Measurements from ENCODE around the gene NEK11. TPM values are rescaled to one million over a fixed set of nuclear protein-coding genes. Genes with fewer than 3 reads are reported as not detected.

NEK11 gene
- total and polyA plus RNA-seq, 2 donors (not counting 3 experiments of a cell fraction or from before 2014, with no cell fraction given): 1.7 to 4.3 TPM

- FAIRE-seq (no peak), DNase-seq (ENCODE audit: low read depth, low spot score) (peak; percentile 27)
- POLR2A ChIA-PET: no interaction called here
- peak overlapping the region; percentile 58 for H3K9ac ChIP-seq (replicated peaks; ENCODE audit: extremely low read depth, insufficient read depth, low read length)
- dilution Hi-C loops (cut with MboI; ENCODE audit: extremely low pct_ligation_motif_present, low sequenced_read_pairs) (no loop called here), intact Hi-C loops (cut with micrococcal nuclease) (loop anchor here (1.0 to 10.0 kb wide), 5 partner anchors 14 to 1027 kb away; partner anchors contain the start of genes ASTE1, ATP2C1, DNAJC13 and MRPL3)
- no peaks in the 10 kb centered on the region for H3K9me1 ChIP-seq (replicated peaks; ENCODE audit: control insufficient read depth, extremely low read depth, insufficient read depth, low read length)
- TF ChIP-seq MYC (IDR thresholded peaks at IDR 0.05; ENCODE audit: low read depth, low read length) (no peak), POLR2A (IDR thresholded peaks at IDR 0.05; ENCODE audit: low read depth, low read length) (peak; percentile 26), GATA2 (IDR thresholded peaks at IDR 0.05; ENCODE audit: insufficient read depth, insufficient read length, low read depth, low read length) (no peak), MAX (IDR thresholded peaks at IDR 0.05; ENCODE audit: insufficient read depth, insufficient read length) (no peak)
- H2AFZ ChIP-seq (ENCODE audit: low read depth, low read length): no peak overlapping the region
- H3K4me3 ChIP-seq (replicated peaks in 1 of 3; ENCODE audit: insufficient read depth in 1 of 3, low read depth in 1 of 3, low read length in 3 of 3): no peak overlapping the region
- H3K4me1 ChIP-seq (ENCODE audit: control insufficient read depth, extremely low read depth, insufficient read depth, low read length): peaks cover 49% of the 10 kb centered on the region
- BruUV-seq (replicated peaks): TSS peak; percentile 92
- no peaks in the 10 kb centered on the region for H3K27me3 ChIP-seq (ENCODE audit: control insufficient read depth in 2 of 2, insufficient read depth in 2 of 2, low read length in 2 of 2)
- H3K9me3 ChIP-seq (replicated peaks; ENCODE audit: control insufficient read depth, insufficient read depth, low read length): no peaks in the 10 kb centered on the region
- no peaks in the 10 kb centered on the region for H4K20me1 ChIP-seq (replicated peaks; ENCODE audit: control insufficient read depth, extremely low read depth, insufficient read depth, low read length)
- H3K36me3 ChIP-seq (ENCODE audit: control insufficient read depth in 2 of 2, extremely low read depth in 1 of 2, insufficient read depth in 2 of 2, low read length in 2 of 2): peaks cover 0 to 7% of the 10 kb centered on the region in 2 experiments
- peak overlapping the region; percentile 73 for H3K4me2 ChIP-seq (ENCODE audit: insufficient read depth, low read length)
- peak overlapping the region; percentile 85 for H3K27ac ChIP-seq (ENCODE audit: insufficient read depth, low read depth, low read length)
- CTCF ChIA-PET: no interaction called here
- H3K79me2 ChIP-seq (ENCODE audit: control insufficient read depth, insufficient read depth, low read length): peaks cover 4% of the 10 kb centered on the region
Observed at GRCh38 chr3:131387796-131388489, 361.3 kb downstream of the NEK11 start.

- H3K9me3 ChIP-seq (replicated peaks; ENCODE audit: control insufficient read depth, insufficient read depth, low read length): no peaks in the 10 kb centered on the region
- ChIA-PET POLR2A (no interaction called here), CTCF (no interaction called here)
- FAIRE-seq: peak; percentile 94
- no peaks in the 10 kb centered on the region for H3K79me2 ChIP-seq (ENCODE audit: control insufficient read depth, insufficient read depth, low read length)
- no peaks in the 10 kb centered on the region for H4K20me1 ChIP-seq (replicated peaks; ENCODE audit: control insufficient read depth, extremely low read depth, insufficient read depth, low read length)
- BruUV-seq (replicated peaks): no TSS peak
- dilution Hi-C loops (cut with MboI; ENCODE audit: extremely low pct_ligation_motif_present, low sequenced_read_pairs): no loop called here
- peak; percentile 83 for DNase-seq (ENCODE audit: low read depth, low spot score)
- TF ChIP-seq EZH2 (IDR thresholded peaks at IDR 0.05; ENCODE audit: borderline replicate concordance, low read depth, low read length, severe bottlenecking) (no peak), POLR2AphosphoS5 (IDR thresholded peaks at IDR 0.05; ENCODE audit: insufficient read depth, low read depth, low read length) (peak; percentile 57), GATA2 (IDR thresholded peaks at IDR 0.05; ENCODE audit: insufficient read depth, insufficient read length, low read depth, low read length) (peak; percentile 57), FOS (IDR thresholded peaks at IDR 0.05; ENCODE audit: borderline replicate concordance, insufficient read depth, low read length) (peak; percentile 75), POLR2A (IDR thresholded peaks at IDR 0.05; ENCODE audit: low read depth, low read length) (no peak), JUN (IDR thresholded peaks at IDR 0.05; ENCODE audit: borderline replicate concordance, insufficient read depth, insufficient read length, low read depth) (peak; percentile 85)
- TF ChIP-seq, protein P1, sequence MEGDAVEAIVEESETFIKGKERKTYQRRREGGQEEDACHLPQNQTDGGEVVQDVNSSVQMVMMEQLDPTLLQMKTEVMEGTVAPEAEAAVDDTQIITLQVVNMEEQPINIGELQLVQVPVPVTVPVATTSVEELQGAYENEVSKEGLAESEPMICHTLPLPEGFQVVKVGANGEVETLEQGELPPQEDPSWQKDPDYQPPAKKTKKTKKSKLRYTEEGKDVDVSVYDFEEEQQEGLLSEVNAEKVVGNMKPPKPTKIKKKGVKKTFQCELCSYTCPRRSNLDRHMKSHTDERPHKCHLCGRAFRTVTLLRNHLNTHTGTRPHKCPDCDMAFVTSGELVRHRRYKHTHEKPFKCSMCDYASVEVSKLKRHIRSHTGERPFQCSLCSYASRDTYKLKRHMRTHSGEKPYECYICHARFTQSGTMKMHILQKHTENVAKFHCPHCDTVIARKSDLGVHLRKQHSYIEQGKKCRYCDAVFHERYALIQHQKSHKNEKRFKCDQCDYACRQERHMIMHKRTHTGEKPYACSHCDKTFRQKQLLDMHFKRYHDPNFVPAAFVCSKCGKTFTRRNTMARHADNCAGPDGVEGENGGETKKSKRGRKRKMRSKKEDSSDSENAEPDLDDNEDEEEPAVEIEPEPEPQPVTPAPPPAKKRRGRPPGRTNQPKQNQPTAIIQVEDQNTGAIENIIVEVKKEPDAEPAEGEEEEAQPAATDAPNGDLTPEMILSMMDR (IDR thresholded peaks at IDR 0.05; ENCODE audit: extremely low read depth in 1 of 2, insufficient read depth in 1 of 2, low read depth in 1 of 2, low read length in 2 of 2): no peak
- H2AFZ ChIP-seq (ENCODE audit: low read depth, low read length): no peak overlapping the region
- H3K4me3 ChIP-seq (replicated peaks in 1 of 3; ENCODE audit: insufficient read depth in 1 of 3, low read depth in 1 of 3, low read length in 3 of 3): no peak overlapping the region
- H3K27ac ChIP-seq (ENCODE audit: insufficient read depth, low read depth, low read length): peak overlapping the region; percentile 85
- H3K9ac ChIP-seq (replicated peaks; ENCODE audit: extremely low read depth, insufficient read depth, low read length): peak overlapping the region; percentile 58
- H3K9me1 ChIP-seq (replicated peaks; ENCODE audit: control insufficient read depth, extremely low read depth, insufficient read depth, low read length): no peaks in the 10 kb centered on the region
- peak overlapping the region; percentile 73 for H3K4me2 ChIP-seq (ENCODE audit: insufficient read depth, low read length)
- H3K27me3 ChIP-seq (ENCODE audit: control insufficient read depth in 2 of 2, insufficient read depth in 2 of 2, low read length in 2 of 2): no peaks in the 10 kb centered on the region
- intact Hi-C loops (cut with micrococcal nuclease): loop anchor here (1.0 to 10.0 kb wide), 3 partner anchors 14 to 1026 kb away; partner anchors contain the start of genes ATP2C1 and DNAJC13
- peaks cover 0 to 6% of the 10 kb centered on the region in 2 experiments for H3K36me3 ChIP-seq (ENCODE audit: control insufficient read depth in 2 of 2, extremely low read depth in 1 of 2, insufficient read depth in 2 of 2, low read length in 2 of 2)
- peaks cover 48% of the 10 kb centered on the region for H3K4me1 ChIP-seq (ENCODE audit: control insufficient read depth, extremely low read depth, insufficient read depth, low read length)
Observed at GRCh38 chr3:131388490-131388799, 361.8 kb downstream of the NEK11 start.
